ENCODE measurements around the gene SMYD3. TPM values are rescaled to one million over a fixed set of nuclear protein-coding genes. Genes with fewer than 3 reads are reported as not detected.

Gene SMYD3
- total RNA-seq, 2 experiments from 2014 or later: 22.6 to 24.6 TPM

DNA sequence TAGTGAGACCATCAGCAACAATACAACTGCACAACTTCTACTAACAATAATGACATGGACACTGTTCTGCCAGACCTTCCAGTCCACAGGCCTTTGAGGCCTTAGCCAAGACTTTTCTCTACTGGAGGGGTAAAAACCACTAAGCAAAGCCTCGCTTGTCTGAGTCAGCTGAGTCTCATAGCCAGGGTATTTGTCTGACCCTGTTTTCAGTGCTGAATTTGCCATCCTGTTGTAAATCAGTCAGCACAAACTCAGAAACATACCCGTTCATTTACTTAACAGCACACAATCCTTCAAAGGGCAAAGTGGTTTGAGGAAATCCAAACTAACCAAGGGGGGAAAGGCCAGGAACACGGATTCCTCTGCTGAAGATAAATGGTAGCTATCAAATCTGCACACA is 537.8 kb downstream of the SMYD3 start:
- POLR2A ChIA-PET: no interaction called here
- Mint-ChIP-seq H3K4me3 (no peak overlapping the region), H3K27ac (no peak overlapping the region), H3K27me3 (no peaks in the 10 kb centered on the region), H3K4me1 (ENCODE audit: low read depth) (peaks cover 5% of the 10 kb centered on the region), H3K9me3 (peaks cover 6% of the 10 kb centered on the region), H3K36me3 (ENCODE audit: low read depth) (peaks cover 3% of the 10 kb centered on the region)
- intact Hi-C loops (cut with micrococcal nuclease): no loop called here
- TF ChIP-seq, protein P1, sequence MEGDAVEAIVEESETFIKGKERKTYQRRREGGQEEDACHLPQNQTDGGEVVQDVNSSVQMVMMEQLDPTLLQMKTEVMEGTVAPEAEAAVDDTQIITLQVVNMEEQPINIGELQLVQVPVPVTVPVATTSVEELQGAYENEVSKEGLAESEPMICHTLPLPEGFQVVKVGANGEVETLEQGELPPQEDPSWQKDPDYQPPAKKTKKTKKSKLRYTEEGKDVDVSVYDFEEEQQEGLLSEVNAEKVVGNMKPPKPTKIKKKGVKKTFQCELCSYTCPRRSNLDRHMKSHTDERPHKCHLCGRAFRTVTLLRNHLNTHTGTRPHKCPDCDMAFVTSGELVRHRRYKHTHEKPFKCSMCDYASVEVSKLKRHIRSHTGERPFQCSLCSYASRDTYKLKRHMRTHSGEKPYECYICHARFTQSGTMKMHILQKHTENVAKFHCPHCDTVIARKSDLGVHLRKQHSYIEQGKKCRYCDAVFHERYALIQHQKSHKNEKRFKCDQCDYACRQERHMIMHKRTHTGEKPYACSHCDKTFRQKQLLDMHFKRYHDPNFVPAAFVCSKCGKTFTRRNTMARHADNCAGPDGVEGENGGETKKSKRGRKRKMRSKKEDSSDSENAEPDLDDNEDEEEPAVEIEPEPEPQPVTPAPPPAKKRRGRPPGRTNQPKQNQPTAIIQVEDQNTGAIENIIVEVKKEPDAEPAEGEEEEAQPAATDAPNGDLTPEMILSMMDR (IDR thresholded peaks at IDR 0.05): no peak
- DNase-seq (no peak), ATAC-seq (no peak)
- CTCF ChIA-PET: interaction anchor here (0.8 kb wide), 1 partner anchor 13 kb away, joined by 3 read pairs; no protein-coding TSS in a partner anchor

DNA sequence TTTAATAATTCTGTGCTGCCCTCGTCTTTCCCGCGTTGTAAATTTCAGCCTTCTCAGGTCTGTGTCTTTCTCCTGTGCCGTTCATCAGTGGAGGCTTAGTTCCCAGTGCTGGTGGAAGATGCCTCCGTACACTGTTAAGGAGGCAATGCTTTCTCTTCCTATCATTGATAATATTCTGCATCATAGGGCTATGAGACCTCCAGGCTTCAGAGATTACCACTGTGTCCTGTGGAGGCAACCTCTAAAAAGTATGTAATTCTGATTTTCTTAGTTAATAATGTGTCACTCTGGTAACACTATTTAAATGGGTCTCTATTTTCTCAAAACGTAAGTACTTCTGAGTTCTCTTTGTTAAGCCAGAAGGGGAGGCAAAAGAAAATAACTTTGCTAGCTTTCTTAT is 538.3 kb downstream of the SMYD3 start:
- Mint-ChIP-seq H3K4me1 (ENCODE audit: low read depth) (peaks cover 5% of the 10 kb centered on the region), H3K9me3 (peaks cover 6% of the 10 kb centered on the region), H3K27me3 (no peaks in the 10 kb centered on the region), H3K36me3 (ENCODE audit: low read depth) (peaks cover 3% of the 10 kb centered on the region), H3K27ac (no peak overlapping the region), H3K4me3 (no peak overlapping the region)
- ATAC-seq: no peak
- CTCF ChIA-PET: interaction anchor here (0.8 kb wide), 1 partner anchor 12 kb away, joined by 3 read pairs; no protein-coding TSS in a partner anchor
- TF ChIP-seq, protein P1 (IDR thresholded peaks at IDR 0.05): no peak
- intact Hi-C loops (cut with micrococcal nuclease): no loop called here
- POLR2A ChIA-PET: no interaction called here
- DNase-seq: no peak

DNA sequence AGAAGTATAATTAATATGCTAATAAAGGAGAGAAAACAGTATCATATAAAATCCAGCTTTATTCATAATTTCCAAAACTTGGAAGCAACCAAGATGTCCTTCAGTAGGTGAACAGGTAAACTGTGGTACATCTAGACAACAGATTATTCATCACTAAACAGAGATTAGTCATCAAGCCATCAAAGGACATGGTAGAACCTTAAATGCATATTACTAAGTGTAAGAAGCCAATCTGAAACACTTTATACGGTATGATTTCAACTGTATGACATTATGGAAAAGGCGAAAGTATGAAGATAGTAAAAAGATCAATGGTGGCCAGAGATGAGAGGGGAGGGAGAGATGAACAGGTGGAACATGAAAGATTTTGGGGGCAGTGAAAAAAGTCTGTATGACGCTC is 541.7 kb downstream of the SMYD3 start:
- no peak overlapping the region for H3K4me3 Mint-ChIP-seq
- intact Hi-C loops (cut with micrococcal nuclease): no loop called here
- H3K27ac Mint-ChIP-seq: no peak overlapping the region

DNA sequence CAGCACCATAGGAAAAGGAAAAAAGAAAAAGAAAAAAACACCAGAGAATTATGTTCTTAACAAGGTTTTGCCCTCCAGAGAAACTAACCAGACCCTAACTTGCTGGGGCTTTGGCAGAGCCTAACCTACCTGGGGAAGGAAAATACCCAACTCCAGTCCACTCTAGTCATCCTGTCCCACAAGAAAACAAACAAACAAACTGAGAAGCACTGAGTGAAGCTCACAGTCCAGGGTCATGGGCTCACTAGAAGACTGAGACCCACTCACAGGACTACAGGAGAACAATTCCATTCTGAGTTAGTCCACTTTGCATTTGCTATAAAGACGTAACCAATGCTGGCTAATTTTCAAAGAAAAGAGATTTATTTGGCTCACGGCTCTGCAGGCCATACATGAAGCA is 543.4 kb downstream of the SMYD3 start:
- H3K9me3 Mint-ChIP-seq: peaks cover 3% of the 10 kb centered on the region
- H3K36me3 Mint-ChIP-seq (ENCODE audit: low read depth): peaks cover 6% of the 10 kb centered on the region
- intact Hi-C loops (cut with micrococcal nuclease): no loop called here
- TF ChIP-seq, protein P1 (IDR thresholded peaks at IDR 0.05): no peak
- H3K4me3 Mint-ChIP-seq: no peak overlapping the region
- ChIA-PET POLR2A (no interaction called here), CTCF (no interaction called here)
- ATAC-seq: no peak
- no peak overlapping the region for H3K27ac Mint-ChIP-seq
- H3K4me1 Mint-ChIP-seq (ENCODE audit: low read depth): peaks cover 14% of the 10 kb centered on the region
- H3K27me3 Mint-ChIP-seq: no peaks in the 10 kb centered on the region
- no peak for DNase-seq

More for the DNA sequence above, 541.7 kb downstream of the SMYD3 start:
- TF ChIP-seq, protein P1 (IDR thresholded peaks at IDR 0.05): no peak
- ChIA-PET POLR2A (no interaction called here), CTCF (no interaction called here)
- Mint-ChIP-seq H3K27me3 (no peaks in the 10 kb centered on the region), H3K4me1 (ENCODE audit: low read depth) (peaks cover 12% of the 10 kb centered on the region), H3K9me3 (no peaks in the 10 kb centered on the region), H3K36me3 (ENCODE audit: low read depth) (peaks cover 6% of the 10 kb centered on the region)
- DNase-seq: no peak
- no peak for ATAC-seq

DNA sequence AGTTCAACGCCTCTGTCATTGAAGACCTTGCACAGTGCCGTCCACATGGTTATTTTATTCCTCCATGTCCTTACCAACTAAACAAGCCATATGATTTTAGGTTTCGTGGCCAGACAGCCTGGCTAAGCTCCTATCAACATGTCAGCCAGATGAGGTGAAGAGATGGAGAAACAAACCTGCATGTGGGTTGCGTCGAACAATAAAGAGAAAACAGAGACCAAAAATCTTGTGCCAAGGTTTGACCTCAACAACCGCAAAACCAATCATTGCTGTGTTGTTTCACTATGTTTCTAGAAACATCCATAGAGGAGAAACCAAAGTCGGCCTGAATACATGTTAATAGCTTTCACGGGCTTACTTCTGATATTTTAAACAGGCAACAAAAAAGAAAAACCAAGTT is 544.6 kb downstream of the SMYD3 start:
- H3K4me1 Mint-ChIP-seq (ENCODE audit: low read depth): peaks cover 14% of the 10 kb centered on the region
- peaks cover 3% of the 10 kb centered on the region for H3K9me3 Mint-ChIP-seq
- no peaks in the 10 kb centered on the region for H3K27me3 Mint-ChIP-seq
- no peak for DNase-seq
- H3K4me3 Mint-ChIP-seq: no peak overlapping the region
- ChIA-PET CTCF (no interaction called here), POLR2A (no interaction called here)
- TF ChIP-seq, protein P1 (IDR thresholded peaks at IDR 0.05): no peak
- H3K36me3 Mint-ChIP-seq (ENCODE audit: low read depth): peaks cover 6% of the 10 kb centered on the region
- no peak for ATAC-seq
- intact Hi-C loops (cut with micrococcal nuclease): no loop called here
- H3K27ac Mint-ChIP-seq: no peak overlapping the region
